ENCODE data around the gene PRPF38B.

PRPF38B gene

GRCh38 chr1:108747171-108747850 is 55.2 kb downstream of the PRPF38B start:
- TF ChIP-seq CTCF (IDR thresholded peaks at IDR 0.05; ENCODE audit: insufficient read depth, low read depth, low read length, missing control alignments) = no peak
- peak overlapping the region; percentile 66 for H3K4me3 ChIP-seq (ENCODE audit: low read depth, low read length)
- peak; percentile 66 for DNase-seq (ENCODE audit: low read depth)

GRCh38 chr1:108747898-108748297 is 55.8 kb downstream of the PRPF38B start:
- no peak for TF ChIP-seq CTCF (IDR thresholded peaks at IDR 0.05; ENCODE audit: insufficient read depth, low read depth, low read length, missing control alignments)
- no peak for DNase-seq (ENCODE audit: low read depth)
- H3K4me3 ChIP-seq (ENCODE audit: low read depth, low read length) = peak overlapping the region; percentile 66; the same call in 1 of the 2 replicates

DNA sequence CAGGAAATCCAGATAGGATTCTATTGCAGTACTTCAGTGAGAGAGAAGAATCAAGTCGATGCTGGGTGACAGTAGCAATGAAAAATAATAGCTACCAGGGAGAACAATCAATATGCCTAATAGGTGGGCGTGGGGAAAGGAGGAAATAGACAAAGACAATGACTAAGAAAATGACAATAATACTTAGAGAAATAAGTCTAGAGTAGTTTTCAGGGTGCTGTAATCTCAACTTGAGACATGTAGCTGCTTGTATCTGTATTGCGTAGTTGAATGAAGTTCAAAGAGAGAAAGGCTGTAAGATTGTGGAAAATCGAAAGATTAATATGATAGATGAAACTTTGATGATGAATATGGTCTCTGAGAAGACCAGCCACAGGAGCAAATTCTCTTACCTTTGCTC is 57.0 kb downstream of the PRPF38B start:
- no peak overlapping the region for H3K4me3 ChIP-seq (ENCODE audit: low read depth, low read length)
- DNase-seq (ENCODE audit: low read depth) = no peak
- TF ChIP-seq CTCF (IDR thresholded peaks at IDR 0.05; ENCODE audit: insufficient read depth, low read depth, low read length, missing control alignments) = no peak

- DNase-seq (ENCODE audit: low read depth) = no peak
- no peak overlapping the region for H3K4me3 ChIP-seq (ENCODE audit: low read depth, low read length)
- TF ChIP-seq CTCF (IDR thresholded peaks at IDR 0.05; ENCODE audit: insufficient read depth, low read depth, low read length, missing control alignments) = no peak
Observed at GRCh38 chr1:108750476-108751181, 58.5 kb downstream of the PRPF38B start.

Measured in GM12865 (cell line).